ENCODE results near the gene SGIP1.
A peak's percentile ranks its signal among the peaks of the same experiment; 100 is the strongest.

Gene SGIP1

GRCh38 chr1:66521721-66522365, 12.1 kb upstream of the SGIP1 start:
- DNase-seq (ENCODE audit: low read depth) = peak; percentile 58

GRCh38 chr1:66523562-66523961, 10.4 kb upstream of the SGIP1 start:
- DNase-seq (ENCODE audit: low read depth) = no peak

DNA sequence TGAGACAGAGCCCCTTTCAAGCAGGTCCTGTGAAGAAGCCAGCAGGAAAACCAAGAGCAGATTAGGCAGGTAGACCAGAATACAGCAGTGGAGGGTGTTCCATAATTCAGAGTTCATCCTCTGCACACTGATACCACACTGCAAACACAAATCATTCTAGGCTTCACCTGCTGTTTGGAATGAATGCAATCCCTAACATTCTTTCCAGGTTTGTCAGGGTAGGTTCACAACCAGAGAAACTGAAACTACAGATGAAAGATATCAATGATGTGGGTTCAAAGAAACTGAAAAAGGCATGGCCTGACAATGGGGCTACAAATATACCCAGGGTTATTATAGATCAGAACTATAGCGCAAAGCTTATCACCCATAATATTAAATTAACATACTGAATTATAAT, 8.9 kb upstream of the SGIP1 start:
- DNase-seq (ENCODE audit: low read depth) = no peak

DNA sequence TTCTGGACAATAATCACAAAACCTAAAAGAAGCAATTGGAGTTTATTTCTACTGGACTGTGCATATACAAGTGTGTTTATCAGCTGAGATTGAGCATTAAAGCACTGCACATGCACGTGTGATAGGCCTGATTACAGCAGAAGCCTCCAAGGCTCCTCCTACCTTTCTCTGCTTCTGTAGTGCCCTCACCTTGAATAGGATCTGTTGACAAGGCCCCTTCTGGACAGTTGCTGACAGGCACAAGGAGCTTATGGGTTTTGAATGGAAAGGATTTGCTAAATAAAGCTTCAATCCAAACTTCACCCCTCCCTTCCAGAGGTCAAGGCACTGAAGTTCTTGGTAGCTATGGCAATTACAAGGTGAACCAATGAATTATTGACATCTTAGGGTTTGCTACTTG, 7.9 kb upstream of the SGIP1 start:
- no peak for DNase-seq (ENCODE audit: low read depth)

- no peak for DNase-seq (ENCODE audit: low read depth)
These were observed 7.0 kb upstream of the SGIP1 start for GRCh38 chr1:66526991-66527390.

DNA sequence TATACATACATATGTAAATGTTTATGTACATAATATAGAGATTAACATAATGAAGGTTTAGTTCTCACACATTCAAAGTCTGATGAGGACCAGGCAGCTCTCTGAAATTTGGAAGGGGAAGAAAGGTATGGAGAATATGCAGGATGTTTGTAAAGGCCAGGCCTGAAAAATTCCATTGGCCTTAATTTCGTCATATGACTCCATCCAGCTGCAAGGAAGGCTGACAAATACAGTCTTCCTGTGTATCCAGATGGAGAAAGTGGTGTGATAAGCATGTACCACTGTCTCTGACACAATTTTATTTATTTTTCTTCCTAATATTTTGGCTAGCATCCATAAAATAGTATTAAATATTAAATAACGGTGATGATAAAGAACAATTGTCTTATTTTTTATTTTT, 6.3 kb upstream of the SGIP1 start:
- no peak for DNase-seq (ENCODE audit: low read depth)

GRCh38 chr1:66528580-66528979, 5.4 kb upstream of the SGIP1 start:
- DNase-seq (ENCODE audit: low read depth) = no peak

- DNase-seq (ENCODE audit: low read depth) = no peak
These were observed 1.7 kb upstream of the SGIP1 start for GRCh38 chr1:66532214-66532613.

DNA sequence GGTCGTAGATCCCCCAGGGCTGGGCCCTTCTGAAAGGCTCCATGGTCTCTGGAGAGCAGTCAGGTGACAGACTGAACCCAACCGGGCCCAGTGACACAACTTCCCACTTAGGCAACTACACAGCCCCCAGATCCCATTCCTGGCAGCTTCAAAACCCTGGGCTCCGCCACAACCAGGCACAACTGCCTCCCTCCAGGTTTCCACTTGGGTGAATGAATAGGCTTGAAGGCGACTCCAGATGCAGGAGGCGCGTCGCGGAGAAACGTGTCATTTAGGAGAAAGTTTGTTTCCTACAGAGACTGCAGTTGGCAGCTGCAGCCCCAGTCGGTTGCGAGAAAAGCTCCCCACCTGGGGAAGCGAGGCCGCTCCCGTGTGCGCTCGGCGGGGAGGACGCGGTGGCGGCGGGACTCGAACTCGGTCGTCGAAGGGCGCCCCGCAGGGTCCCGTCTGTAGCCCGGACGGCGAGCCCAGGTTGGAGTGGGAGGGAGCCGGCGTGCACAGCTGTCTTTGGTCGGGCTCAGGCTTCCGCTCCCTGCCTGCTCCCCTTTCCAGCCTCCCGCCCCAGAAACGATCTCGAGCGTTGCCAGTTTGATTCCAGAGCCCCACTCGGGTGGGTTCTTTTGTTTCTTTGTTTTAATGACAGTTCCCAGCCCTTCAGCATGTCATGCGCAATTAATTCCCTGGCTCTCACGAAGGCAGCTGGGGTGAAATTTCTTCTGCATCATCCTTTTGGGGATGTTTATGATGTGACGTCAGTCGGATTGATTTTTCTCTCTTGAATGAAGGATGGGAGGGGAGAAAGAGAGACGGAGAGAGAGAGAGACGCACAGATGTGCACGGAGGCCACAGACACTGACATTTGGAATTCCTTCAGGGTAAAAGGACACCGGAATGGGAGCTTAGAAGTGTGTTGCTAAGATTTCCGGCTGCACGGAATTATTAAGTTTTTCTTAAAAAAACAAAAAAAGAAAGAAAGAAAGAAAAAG, 862 bp upstream of the SGIP1 start:
- peak; percentile 66 for DNase-seq (ENCODE audit: low read depth)

DNA sequence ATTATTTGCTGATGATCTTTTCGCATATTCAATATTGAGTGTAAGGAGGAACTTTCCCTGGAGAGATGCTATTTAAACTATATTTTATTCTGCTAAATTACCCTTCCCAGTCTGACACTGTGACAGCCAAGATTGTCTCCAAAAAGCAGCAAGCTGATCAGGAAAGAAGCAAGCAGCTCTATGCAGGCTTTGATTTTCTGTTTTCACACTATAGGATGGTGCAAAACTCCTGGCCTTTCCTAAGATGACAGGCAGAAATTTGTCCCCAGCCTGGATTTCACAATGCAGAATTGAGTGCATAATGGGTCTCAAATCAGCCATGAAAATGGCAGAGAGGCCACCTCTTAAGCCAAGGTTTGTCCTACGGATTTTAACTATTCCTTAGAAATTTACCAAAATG, 1.1 kb downstream of the SGIP1 start:
- no peak for DNase-seq (ENCODE audit: low read depth)

GRCh38 chr1:66535853-66536252, 1.9 kb downstream of the SGIP1 start:
- no peak for DNase-seq (ENCODE audit: low read depth)

GRCh38 chr1:66537718-66538117, 3.8 kb downstream of the SGIP1 start:
- DNase-seq (ENCODE audit: low read depth) = no peak

GRCh38 chr1:66539491-66539890, 5.5 kb downstream of the SGIP1 start:
- DNase-seq (ENCODE audit: low read depth) = no peak

DNA sequence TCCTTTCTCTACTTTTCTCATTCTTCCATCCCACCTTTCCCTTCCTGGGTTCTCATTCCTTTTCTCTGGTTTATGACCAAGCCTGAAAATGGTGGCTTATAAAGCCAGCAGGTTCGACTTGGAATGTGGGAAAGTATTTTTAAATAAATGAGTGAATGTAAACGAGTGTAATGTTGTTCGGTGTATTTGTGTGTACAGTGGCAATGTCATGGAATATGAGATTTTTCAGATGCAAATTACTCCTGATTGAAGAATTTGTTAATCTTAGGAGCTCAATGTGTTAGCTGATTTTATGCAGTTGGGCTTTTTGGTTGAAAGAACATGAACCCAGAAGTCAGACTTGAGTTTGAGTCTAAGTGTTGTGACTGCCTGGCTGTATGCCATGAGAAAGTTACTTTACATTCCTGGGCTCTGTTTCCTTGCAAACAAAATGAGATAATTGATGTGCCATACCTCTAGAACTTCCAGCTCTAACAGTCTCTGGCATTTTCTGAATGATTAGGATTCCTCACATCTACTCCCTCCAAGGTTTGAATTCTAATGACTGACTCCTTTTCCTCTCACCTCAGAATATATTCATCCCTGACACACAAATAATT, 6.6 kb downstream of the SGIP1 start:
- DNase-seq (ENCODE audit: low read depth) = no peak

DNA sequence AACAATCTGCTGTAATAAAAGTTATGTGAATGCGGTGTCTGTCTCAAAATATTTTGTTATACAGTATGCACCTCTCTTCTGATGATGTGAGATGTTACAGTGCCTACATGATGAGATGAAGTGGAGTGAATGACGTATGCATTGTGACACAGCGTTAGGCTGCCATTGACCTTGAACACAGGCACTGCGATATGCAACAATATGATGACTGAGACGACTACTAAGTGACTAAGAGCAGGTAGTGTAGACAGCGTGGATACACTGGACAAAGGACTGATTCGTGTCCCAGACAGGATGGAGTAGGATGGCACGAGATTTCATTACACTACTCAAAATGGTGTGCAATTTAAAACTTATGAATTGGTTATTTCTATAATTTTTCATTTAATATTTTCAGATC, 8.4 kb downstream of the SGIP1 start:
- no peak for DNase-seq (ENCODE audit: low read depth)

DNA sequence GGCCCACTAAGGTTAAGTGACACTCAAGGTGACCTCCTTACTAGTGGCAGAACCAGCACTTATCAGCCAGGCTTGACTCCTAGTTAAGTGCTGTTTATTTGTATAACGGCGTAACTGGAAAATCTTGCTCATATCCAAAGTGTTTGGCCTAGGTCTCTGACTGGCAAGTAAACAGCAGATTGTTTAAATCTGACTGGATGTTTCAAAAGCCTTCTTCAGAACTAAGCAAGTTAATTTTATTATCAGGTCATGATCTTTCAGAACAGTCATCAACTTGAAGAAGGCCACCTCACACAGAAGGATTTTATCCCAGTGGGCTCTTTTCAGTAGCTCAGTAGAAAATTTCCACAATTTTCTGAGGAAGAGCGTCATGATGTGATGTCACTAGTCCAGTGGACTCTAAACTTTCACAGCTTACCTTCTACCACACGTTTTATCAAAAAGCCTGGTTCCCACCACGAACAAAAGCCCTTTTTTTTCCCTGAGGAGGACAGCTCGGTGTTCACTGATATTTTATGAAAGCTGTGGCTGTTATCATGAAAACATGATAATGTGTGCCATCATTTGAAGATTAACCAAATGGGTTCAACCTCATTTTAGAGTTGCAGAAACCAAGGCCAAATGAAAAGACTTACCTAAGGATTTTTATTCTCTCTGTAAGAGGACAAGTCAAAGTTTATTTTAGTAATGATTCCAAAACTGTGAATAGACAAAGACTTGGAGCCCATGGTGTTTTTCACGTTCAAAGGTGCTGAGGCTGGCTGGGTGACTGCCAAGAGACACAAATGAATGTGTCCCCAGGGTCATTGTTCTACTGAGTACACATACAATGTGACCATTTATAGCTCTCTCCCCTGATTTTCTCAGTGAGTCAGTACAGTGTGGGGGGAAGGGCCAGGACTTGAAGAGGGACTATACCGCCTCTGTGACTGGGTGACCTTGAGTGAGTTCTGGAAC, 9.1 kb downstream of the SGIP1 start:
- peak; percentile 65 for DNase-seq (ENCODE audit: low read depth)

GRCh38 chr1:66546047-66546810, 12.3 kb downstream of the SGIP1 start:
- no peak for DNase-seq (ENCODE audit: low read depth)

DNA sequence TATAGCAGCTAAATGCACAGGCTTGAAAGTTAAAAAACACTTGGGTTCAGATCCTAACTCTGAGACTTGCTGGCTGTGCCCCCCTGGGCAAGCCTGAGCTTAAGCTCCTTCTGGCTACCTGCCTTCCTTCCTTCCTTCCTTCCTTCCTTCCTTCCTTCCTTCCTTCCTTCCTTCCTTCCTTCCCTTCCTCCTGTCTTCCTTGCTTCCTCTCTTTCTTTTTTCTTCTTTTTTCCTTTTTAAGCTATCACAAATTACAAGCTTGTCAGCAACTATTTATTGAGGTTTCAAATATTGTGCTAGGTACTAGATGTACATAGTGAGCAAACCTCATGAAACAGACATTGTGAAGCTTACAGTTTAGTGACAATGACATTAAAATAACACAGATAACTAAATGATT, 15.1 kb downstream of the SGIP1 start:
- DNase-seq (ENCODE audit: low read depth) = no peak

- DNase-seq (ENCODE audit: low read depth) = no peak
These were observed 16.3 kb downstream of the SGIP1 start for GRCh38 chr1:66550243-66550642.

DNA sequence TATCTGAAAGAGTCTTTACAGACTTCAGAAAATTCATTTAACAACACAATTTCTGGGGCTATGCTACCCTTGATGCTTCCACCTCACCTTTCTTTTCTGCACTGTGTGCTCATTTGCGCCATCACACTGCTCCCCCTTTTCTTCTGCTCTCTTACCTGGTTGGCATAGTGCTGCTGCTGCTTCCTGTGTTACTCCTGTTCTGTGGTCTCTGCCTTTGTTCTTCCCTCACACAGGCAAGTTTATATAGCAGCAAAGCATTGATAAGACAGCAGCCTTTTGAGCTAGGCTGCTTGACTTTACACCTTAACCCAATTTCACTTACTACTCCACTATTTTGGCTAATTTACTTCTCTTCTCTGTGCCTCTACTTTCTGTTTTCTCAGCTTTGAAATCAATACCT, 18.3 kb downstream of the SGIP1 start:
- DNase-seq (ENCODE audit: low read depth) = no peak

DNA sequence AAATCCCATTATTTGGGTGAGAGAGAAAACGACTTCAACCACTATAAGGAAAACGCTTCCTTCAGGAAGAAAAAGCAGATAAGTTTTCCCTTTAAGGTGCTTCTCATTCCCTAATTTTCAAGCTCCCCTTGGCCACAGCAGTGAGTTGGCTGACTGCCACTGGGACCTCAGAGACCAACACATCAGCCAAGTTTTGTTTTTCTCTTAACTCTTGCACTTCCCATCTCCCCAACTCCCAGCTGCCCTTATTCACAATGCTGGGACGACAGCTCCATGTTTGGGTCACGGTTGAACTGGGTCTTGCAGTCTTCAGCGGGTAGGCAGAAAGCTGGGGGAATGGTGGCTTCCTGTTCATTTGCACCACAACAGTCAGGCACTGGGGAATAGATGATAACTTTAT, 18.9 kb downstream of the SGIP1 start:
- no peak for DNase-seq (ENCODE audit: low read depth)

Data from GM04504 (cell line).